H1 (cell line): ENCODE measurements around the gene LAMA3. TPM values are rescaled to one million over a fixed set of nuclear protein-coding genes. Genes with fewer than 3 reads are reported as not detected.

Experiments
- CTCF ChIP-seq, 3 experiments: IDR thresholded peaks; 1 replicate in 2 of 3; 2 replicates in 1 of 3; pipeline versions ENCODE4 v1.5.1 to v1.6.1; 2011; ENCODE audit warnings: low read length in 3 of 3, mild to moderate bottlenecking in 3 of 3, inconsistent platforms in 2 of 3, low read depth in 1 of 3, moderate library complexity in 1 of 3; ENCODE audit not compliant: insufficient read depth in 1 of 3; ENCODE audit errors: control extremely low read depth in 1 of 3
- NANOG ChIP-seq: IDR thresholded peaks from 2 replicates; pipeline ENCODE4 v1.6.1; 2011; ENCODE audit warnings: low read length, low read depth, mild to moderate bottlenecking, inconsistent platforms; ENCODE audit not compliant: insufficient read depth, poor library complexity, severe bottlenecking
- ZNF274 ChIP-seq: IDR thresholded peaks from 2 replicates; pipeline ENCODE4 v1.7.0; 2012; ENCODE audit warnings: low read length, borderline replicate concordance; ENCODE audit errors: extremely low read depth
- polyA plus RNA-seq, 7 experiments: library from polyadenylated mRNA; depleted of rRNA in 3 of 7; stranded (reverse) in 5 of 7; unstranded in 2 of 7; fragments of >200 nt in 5 of 7; fragments of 200-250 nt in 2 of 7; gene quantifications; 1 replicate in 5 of 7; 2 replicates in 1 of 7; 4 replicates in 1 of 7; pipeline versions ENCODE4 v1.2.1 to v1.2.3, GENCODE V29; 2011 to 2013; ENCODE audit warnings: missing spikeins in 2 of 7, mixed read lengths in 2 of 7
- total RNA-seq: library from RNA; stranded (reverse); fragmentation: NEBNext Ultra II Directional; extraction: Animal tissue kit (Norgen Biotek cat#: 25700); gene quantifications from 2 replicates; pipeline ENCODE4 v1.2.1, GENCODE V29; 2021

The LAMA3 gene
- total and polyA plus RNA-seq, 2 of the 8 experiments (the other 6 are each of a cell fraction or from before 2014, with no cell fraction given): 0.76 to 5.0 TPM

GRCh38 chr18:23871410-23871809 lies 182.2 kb downstream of the LAMA3 start (continued):
- TF ChIP-seq CTCF (IDR thresholded peaks at IDR 0.05; ENCODE audit: control extremely low read depth in 1 of 3, insufficient read depth in 1 of 3, low read depth in 1 of 3, low read length in 3 of 3) (no peak), NANOG (no peak), ZNF274 (no peak)
